BLaER1 treated with 17β-estradiol and CSF1 and Interleukin-3, amounts not matched to agents 10 nM and 100 nM (cell line): Measurements from ENCODE around the gene PLPP4.

Experiments
- H3K27ac ChIP-seq, 11 experiments: shearing (Covaris generic); formaldehyde crosslinking; 2 replicates each; pipeline ENCODE4 v1.8.1; 2022
- H3K27me3 ChIP-seq, 11 experiments: shearing (Covaris generic); formaldehyde crosslinking; 2 replicates each; pipeline ENCODE4 v1.8.1; 2022
- H3K36me3 ChIP-seq, 11 experiments: shearing (Covaris generic); formaldehyde crosslinking; 2 replicates each; pipeline ENCODE4 v1.8.1; 2022
- H3K4me1 ChIP-seq, 10 experiments: shearing (Covaris generic); formaldehyde crosslinking; 2 replicates each; pipeline ENCODE4 v1.8.1; 2022
- H3K4me2 ChIP-seq, 11 experiments: shearing (Covaris generic); formaldehyde crosslinking; 2 replicates each; pipeline ENCODE4 v1.8.1; 2022
- H3K4me3 ChIP-seq, 10 experiments: shearing (Covaris generic); formaldehyde crosslinking; 2 replicates each; pipeline ENCODE4 v1.8.1; 2022
- H3K9ac ChIP-seq, 11 experiments: shearing (Covaris generic); formaldehyde crosslinking; 2 replicates each; pipeline ENCODE4 v1.8.1; 2022
- H3K9me3 ChIP-seq, 11 experiments: shearing (Covaris generic); formaldehyde crosslinking; replicated peaks in 1 of 11; 2 replicates each; pipeline ENCODE4 v1.8.1; 2022
- H4K20me1 ChIP-seq, 11 experiments: shearing (Covaris generic); formaldehyde crosslinking; 2 replicates each; pipeline ENCODE4 v1.8.1; 2022
- Cebpa-rat ChIP-seq, 11 experiments: shearing (Covaris generic); IDR thresholded peaks; 2 replicates each; pipeline ENCODE4 v1.8.1; 2022

The PLPP4 gene

GRCh38 chr10:120514959-120515358 lies 57.9 kb downstream of the PLPP4 start:
- no peaks in the 10 kb centered on the region for H3K27me3 ChIP-seq
- H4K20me1 ChIP-seq = no peaks in the 10 kb centered on the region; a peak in 4 of 22 replicates
- H3K36me3 ChIP-seq = no peaks in the 10 kb centered on the region
- no peak overlapping the region for H3K27ac ChIP-seq
- no peak for TF ChIP-seq Cebpa-rat (IDR thresholded peaks at IDR 0.05)
- no peaks in the 10 kb centered on the region for H3K9me3 ChIP-seq
- no peak overlapping the region for H3K9ac ChIP-seq
- no peak overlapping the region for H3K4me2 ChIP-seq
- H3K4me1 ChIP-seq = no peaks in the 10 kb centered on the region
- no peak overlapping the region for H3K4me3 ChIP-seq

GRCh38 chr10:120515741-120516140 lies 58.7 kb downstream of the PLPP4 start:
- H4K20me1 ChIP-seq = no peaks in the 10 kb centered on the region; a peak in 4 of 22 replicates
- no peaks in the 10 kb centered on the region for H3K36me3 ChIP-seq
- no peak overlapping the region for H3K4me2 ChIP-seq
- H3K9me3 ChIP-seq = no peaks in the 10 kb centered on the region
- H3K27me3 ChIP-seq = no peaks in the 10 kb centered on the region
- H3K9ac ChIP-seq = no peak overlapping the region
- no peak overlapping the region for H3K27ac ChIP-seq
- no peak overlapping the region for H3K4me3 ChIP-seq
- no peaks in the 10 kb centered on the region for H3K4me1 ChIP-seq
- TF ChIP-seq Cebpa-rat (IDR thresholded peaks at IDR 0.05) = no peak

- no peak overlapping the region for H3K4me2 ChIP-seq
- no peak for TF ChIP-seq Cebpa-rat (IDR thresholded peaks at IDR 0.05)
- no peak overlapping the region for H3K9ac ChIP-seq
- H4K20me1 ChIP-seq = no peaks in the 10 kb centered on the region; a peak in 4 of 22 replicates
- H3K27ac ChIP-seq = no peak overlapping the region
- no peaks in the 10 kb centered on the region for H3K27me3 ChIP-seq
- H3K4me3 ChIP-seq = no peak overlapping the region
- H3K9me3 ChIP-seq = no peaks in the 10 kb centered on the region
- H3K36me3 ChIP-seq = no peaks in the 10 kb centered on the region
- no peaks in the 10 kb centered on the region for H3K4me1 ChIP-seq
These were observed 59.4 kb downstream of the PLPP4 start for GRCh38 chr10:120516426-120516825.

GRCh38 chr10:120517196-120517595 lies 60.2 kb downstream of the PLPP4 start:
- TF ChIP-seq Cebpa-rat (IDR thresholded peaks at IDR 0.05) = no peak
- no peak overlapping the region for H3K4me3 ChIP-seq
- no peaks in the 10 kb centered on the region for H3K4me1 ChIP-seq
- no peaks in the 10 kb centered on the region for H3K27me3 ChIP-seq
- H3K9me3 ChIP-seq = no peaks in the 10 kb centered on the region
- no peak overlapping the region for H3K27ac ChIP-seq
- H4K20me1 ChIP-seq = no peaks in the 10 kb centered on the region; a peak in 4 of 22 replicates
- H3K4me2 ChIP-seq = no peak overlapping the region
- H3K36me3 ChIP-seq = no peaks in the 10 kb centered on the region
- H3K9ac ChIP-seq = no peak overlapping the region

GRCh38 chr10:120517881-120518484 lies 61.0 kb downstream of the PLPP4 start:
- H3K9ac ChIP-seq = no peak overlapping the region
- no peak overlapping the region for H3K4me3 ChIP-seq
- no peaks in the 10 kb centered on the region; a peak in 4 of 22 replicates for H4K20me1 ChIP-seq
- H3K27me3 ChIP-seq = no peaks in the 10 kb centered on the region
- H3K27ac ChIP-seq = no peak overlapping the region
- no peaks in the 10 kb centered on the region for H3K4me1 ChIP-seq
- no peak for TF ChIP-seq Cebpa-rat (IDR thresholded peaks at IDR 0.05)
- H3K9me3 ChIP-seq = no peaks in the 10 kb centered on the region
- no peak overlapping the region for H3K4me2 ChIP-seq
- no peaks in the 10 kb centered on the region for H3K36me3 ChIP-seq

- no peak for TF ChIP-seq Cebpa-rat (IDR thresholded peaks at IDR 0.05)
- H3K27ac ChIP-seq = no peak overlapping the region
- H3K36me3 ChIP-seq = no peaks in the 10 kb centered on the region
- H3K4me2 ChIP-seq = no peak overlapping the region
- H3K4me3 ChIP-seq = no peak overlapping the region
- no peaks in the 10 kb centered on the region for H3K4me1 ChIP-seq
- H3K9me3 ChIP-seq = no peaks in the 10 kb centered on the region
- no peaks in the 10 kb centered on the region; a peak in 2 of 22 replicates for H4K20me1 ChIP-seq
- no peaks in the 10 kb centered on the region for H3K27me3 ChIP-seq
- H3K9ac ChIP-seq = no peak overlapping the region
These were observed 64.9 kb downstream of the PLPP4 start for GRCh38 chr10:120521880-120522279.

- Histone ChIP-seq H3K27me3 (no peaks in the 10 kb centered on the region), H3K9ac (no peak overlapping the region), H3K4me2 (no peak overlapping the region), H3K4me1 (peaks cover 0 to 9% (median 0%) of the 10 kb centered on the region in 10 experiments; a peak in 1 of 20 replicates), H4K20me1 (no peaks in the 10 kb centered on the region), H3K36me3 (no peaks in the 10 kb centered on the region), H3K9me3 (no peaks in the 10 kb centered on the region), H3K4me3 (no peak overlapping the region), H3K27ac (no peak overlapping the region)
- TF ChIP-seq Cebpa-rat (IDR thresholded peaks at IDR 0.05) = no peak
These were observed 70.7 kb downstream of the PLPP4 start for GRCh38 chr10:120527691-120528090.

- Histone ChIP-seq H3K4me1 (peaks cover 0 to 9% (median 0%) of the 10 kb centered on the region in 10 experiments; a peak in 1 of 20 replicates), H3K4me3 (no peak overlapping the region), H3K27me3 (no peaks in the 10 kb centered on the region), H3K27ac (no peak overlapping the region), H3K4me2 (no peak overlapping the region), H3K36me3 (no peaks in the 10 kb centered on the region), H3K9me3 (peaks cover 0 to 11% (median 0%) of the 10 kb centered on the region in 11 experiments; a peak in 3 of 22 replicates), H4K20me1 (no peaks in the 10 kb centered on the region), H3K9ac (no peak overlapping the region)
- no peak for TF ChIP-seq Cebpa-rat (IDR thresholded peaks at IDR 0.05)
These were observed 73.7 kb downstream of the PLPP4 start for GRCh38 chr10:120530699-120531098.

- H3K4me2 ChIP-seq = no peak overlapping the region
- no peaks in the 10 kb centered on the region for H3K4me1 ChIP-seq
- H3K27me3 ChIP-seq = no peaks in the 10 kb centered on the region
- H3K36me3 ChIP-seq = no peaks in the 10 kb centered on the region
- peaks cover 0 to 11% (median 0%) of the 10 kb centered on the region in 11 experiments; a peak in 3 of 22 replicates for H3K9me3 ChIP-seq
- no peak overlapping the region for H3K4me3 ChIP-seq
- TF ChIP-seq Cebpa-rat (IDR thresholded peaks at IDR 0.05) = no peak
- no peaks in the 10 kb centered on the region for H4K20me1 ChIP-seq
- no peak overlapping the region for H3K27ac ChIP-seq
- no peak overlapping the region for H3K9ac ChIP-seq
These were observed 81.1 kb downstream of the PLPP4 start for GRCh38 chr10:120538091-120538490.

- Histone ChIP-seq H3K9ac (no peak overlapping the region), H3K4me2 (no peak overlapping the region), H3K4me3 (no peak overlapping the region), H3K27me3 (no peaks in the 10 kb centered on the region), H3K9me3 (peaks cover 0 to 11% (median 0%) of the 10 kb centered on the region in 11 experiments; a peak in 3 of 22 replicates), H4K20me1 (no peaks in the 10 kb centered on the region), H3K36me3 (no peaks in the 10 kb centered on the region), H3K27ac (no peak overlapping the region), H3K4me1 (no peaks in the 10 kb centered on the region)
- TF ChIP-seq Cebpa-rat (IDR thresholded peaks at IDR 0.05) = no peak
These were observed 82.0 kb downstream of the PLPP4 start for GRCh38 chr10:120539076-120539475.
